ENCODE data around the gene ATG9A.

DNA sequence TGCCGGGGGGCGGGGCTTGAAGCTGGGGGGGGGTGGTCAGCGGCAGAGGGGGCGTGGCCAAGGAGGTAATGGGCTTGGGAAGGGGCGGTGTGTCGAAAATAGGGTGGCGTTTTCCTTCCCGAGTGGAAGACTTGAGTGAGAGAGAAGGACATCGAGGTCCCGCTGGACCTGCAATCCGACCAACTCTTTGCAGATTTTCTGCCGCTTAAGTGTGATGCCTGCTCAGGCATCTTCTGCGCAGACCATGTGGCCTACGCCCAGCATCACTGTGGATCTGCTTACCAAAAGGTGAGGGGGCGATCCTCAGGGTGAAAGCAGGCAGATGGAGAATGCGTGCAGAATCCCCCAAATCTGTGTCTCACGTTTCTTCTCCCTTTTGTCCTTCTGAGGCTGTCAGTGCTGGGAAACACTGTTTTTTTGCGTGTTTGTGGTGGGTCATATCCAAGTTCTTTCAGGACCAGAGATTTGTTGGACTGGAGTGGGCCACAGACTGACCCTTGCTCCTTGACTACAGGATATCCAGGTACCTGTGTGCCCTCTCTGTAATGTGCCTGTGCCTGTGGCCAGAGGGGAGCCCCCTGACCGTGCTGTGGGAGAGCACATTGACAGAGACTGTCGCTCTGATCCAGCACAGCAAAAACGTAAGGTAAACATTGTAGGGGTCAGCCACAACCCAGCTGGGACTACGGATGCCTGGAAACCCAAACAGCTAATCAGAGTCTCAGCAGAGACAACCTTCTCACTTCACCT is 22.1 kb downstream of the ATG9A start:
- no peak for TF ChIP-seq CTCF (IDR thresholded peaks at IDR 0.05)
- no peak for TF ChIP-seq EP300 (IDR thresholded peaks at IDR 0.05)
- TF ChIP-seq POLR2A (IDR thresholded peaks at IDR 0.05) = no peak
